ENCODE measurements around the gene AMIGO1.

AMIGO1 gene

GRCh38 chr1:109531826-109532364 lies 22.4 kb upstream of the AMIGO1 start:
- no peak for DNase-seq (ENCODE audit: low read depth)
- H3K4me3 ChIP-seq (ENCODE audit: low read depth, low read length), result no peak overlapping the region
- no peak for TF ChIP-seq CTCF (conservative IDR thresholded peaks at IDR 0.05; ENCODE audit: low read depth, low read length)

GRCh38 chr1:109531380-109531779 lies 21.9 kb upstream of the AMIGO1 start:
- H3K4me3 ChIP-seq (ENCODE audit: low read depth, low read length), result no peak overlapping the region
- no peak for TF ChIP-seq CTCF (conservative IDR thresholded peaks at IDR 0.05; ENCODE audit: low read depth, low read length)
- DNase-seq (ENCODE audit: low read depth), result no peak

- no peak for TF ChIP-seq CTCF (conservative IDR thresholded peaks at IDR 0.05; ENCODE audit: low read depth, low read length)
- no peak overlapping the region for H3K4me3 ChIP-seq (ENCODE audit: low read depth, low read length)
- no peak for DNase-seq (ENCODE audit: low read depth)
These were observed 21.0 kb upstream of the AMIGO1 start for GRCh38 chr1:109530457-109531087.

GRCh38 chr1:109529881-109530456 lies 20.4 kb upstream of the AMIGO1 start:
- H3K4me3 ChIP-seq (ENCODE audit: low read depth, low read length), result no peak overlapping the region
- TF ChIP-seq CTCF (conservative IDR thresholded peaks at IDR 0.05; ENCODE audit: low read depth, low read length), result no peak
- no peak for DNase-seq (ENCODE audit: low read depth)

- no peak for TF ChIP-seq CTCF (conservative IDR thresholded peaks at IDR 0.05; ENCODE audit: low read depth, low read length)
- H3K4me3 ChIP-seq (ENCODE audit: low read depth, low read length), result no peak overlapping the region
- DNase-seq (ENCODE audit: low read depth), result no peak
These were observed 19.2 kb upstream of the AMIGO1 start for GRCh38 chr1:109528712-109529111.

GRCh38 chr1:109527846-109528695 lies 18.5 kb upstream of the AMIGO1 start:
- TF ChIP-seq CTCF (conservative IDR thresholded peaks at IDR 0.05; ENCODE audit: low read depth, low read length), result no peak
- H3K4me3 ChIP-seq (ENCODE audit: low read depth, low read length), result no peak overlapping the region
- no peak for DNase-seq (ENCODE audit: low read depth)
